ENCODE results near the gene POLL.

- TF ChIP-seq EZH2 (IDR thresholded peaks at IDR 0.05): no peak
- TF ChIP-seq, protein P1, sequence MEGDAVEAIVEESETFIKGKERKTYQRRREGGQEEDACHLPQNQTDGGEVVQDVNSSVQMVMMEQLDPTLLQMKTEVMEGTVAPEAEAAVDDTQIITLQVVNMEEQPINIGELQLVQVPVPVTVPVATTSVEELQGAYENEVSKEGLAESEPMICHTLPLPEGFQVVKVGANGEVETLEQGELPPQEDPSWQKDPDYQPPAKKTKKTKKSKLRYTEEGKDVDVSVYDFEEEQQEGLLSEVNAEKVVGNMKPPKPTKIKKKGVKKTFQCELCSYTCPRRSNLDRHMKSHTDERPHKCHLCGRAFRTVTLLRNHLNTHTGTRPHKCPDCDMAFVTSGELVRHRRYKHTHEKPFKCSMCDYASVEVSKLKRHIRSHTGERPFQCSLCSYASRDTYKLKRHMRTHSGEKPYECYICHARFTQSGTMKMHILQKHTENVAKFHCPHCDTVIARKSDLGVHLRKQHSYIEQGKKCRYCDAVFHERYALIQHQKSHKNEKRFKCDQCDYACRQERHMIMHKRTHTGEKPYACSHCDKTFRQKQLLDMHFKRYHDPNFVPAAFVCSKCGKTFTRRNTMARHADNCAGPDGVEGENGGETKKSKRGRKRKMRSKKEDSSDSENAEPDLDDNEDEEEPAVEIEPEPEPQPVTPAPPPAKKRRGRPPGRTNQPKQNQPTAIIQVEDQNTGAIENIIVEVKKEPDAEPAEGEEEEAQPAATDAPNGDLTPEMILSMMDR (IDR thresholded peaks at IDR 0.05): peak; percentile 17
- no peak for TF ChIP-seq EZH2phosphoT487 (IDR thresholded peaks at IDR 0.05)
Observed at GRCh38 chr10:101614663-101615524, 26.8 kb upstream of the POLL start.
